GM18951 (cell line): Measurements from ENCODE around the gene COL16A1.

Source experiments
- POLR2A ChIP-seq: IDR thresholded peaks from 4 replicates; pipeline ENCODE4 v1.6.1; 2011; ENCODE audit warnings: mild to moderate bottlenecking; ENCODE audit not compliant: insufficient read length, insufficient read depth; ENCODE audit errors: extremely low read depth
- in situ Hi-C: fragments of 300-500 bp; cut with MboI; formaldehyde crosslinking; loops from one replicate; pipeline ENCODE4 v1.12.0; 2022; ENCODE audit warnings: low sequenced_read_pairs, mixed read lengths, inconsistent platforms; ENCODE audit not compliant: unreplicated experiment

Gene COL16A1

DNA sequence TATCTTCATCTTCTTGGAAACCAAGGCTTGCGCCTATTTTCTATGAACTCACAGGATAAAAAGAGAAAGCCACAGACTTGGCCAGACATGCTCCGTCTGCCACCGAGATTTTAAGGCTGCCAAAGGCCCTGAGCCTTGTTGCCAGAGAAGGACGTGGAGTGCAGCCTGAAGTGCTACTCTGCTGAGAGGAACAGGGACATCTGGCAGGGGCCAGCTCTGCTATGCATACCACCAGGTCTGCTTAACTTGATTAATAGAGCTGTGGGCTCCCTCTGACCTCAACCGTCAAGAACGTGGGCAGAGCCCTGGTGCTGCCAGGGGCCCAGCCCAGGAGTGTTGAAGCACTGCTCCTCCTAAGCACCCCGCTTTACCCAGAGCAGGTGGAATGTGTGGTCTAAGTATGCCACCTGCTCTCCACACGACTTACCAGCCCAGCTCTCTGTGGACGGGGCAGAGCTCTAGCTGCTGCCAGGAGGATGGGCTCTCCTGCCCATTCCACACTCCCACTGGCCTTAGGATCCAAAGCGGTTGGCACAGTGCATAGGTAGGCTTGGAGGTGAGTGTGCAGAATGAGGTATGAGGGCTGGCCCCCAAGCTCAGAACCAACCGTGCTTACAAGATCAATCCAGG lies 75.8 kb downstream of the COL16A1 start:
- no peak for TF ChIP-seq POLR2A
- in situ Hi-C loops, result no loop called here

DNA sequence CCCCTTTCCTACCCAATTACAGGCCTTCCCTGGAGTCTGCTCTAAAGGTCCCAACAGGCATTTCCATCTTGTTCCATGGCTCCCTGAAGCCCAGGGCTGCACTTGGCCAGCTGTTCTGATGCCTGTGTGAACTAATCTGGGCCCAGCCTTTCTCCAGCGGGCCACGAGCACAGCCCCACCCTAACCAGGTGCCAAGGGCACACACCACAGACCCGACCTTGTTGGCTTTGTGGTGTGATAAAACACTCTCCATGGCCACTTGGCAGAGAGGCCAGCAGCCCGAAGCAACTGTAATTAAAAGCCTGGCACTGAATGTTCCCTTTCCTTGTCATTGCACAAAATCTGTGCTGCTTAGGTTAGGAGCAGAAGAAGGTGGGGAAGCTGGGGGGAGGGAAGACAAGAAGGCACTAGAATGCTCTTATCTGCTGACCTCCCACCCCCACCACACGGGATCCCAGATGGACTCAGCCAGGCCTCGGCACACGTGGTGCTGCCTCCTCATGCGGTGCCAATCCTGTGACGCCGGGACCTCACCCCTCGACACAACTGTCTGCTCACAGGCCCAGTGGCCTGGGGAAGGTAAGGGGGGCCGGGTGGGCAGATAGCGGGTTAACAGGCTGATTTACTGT lies 76.4 kb downstream of the COL16A1 start:
- TF ChIP-seq POLR2A, result no peak
- in situ Hi-C loops, result no loop called here

DNA sequence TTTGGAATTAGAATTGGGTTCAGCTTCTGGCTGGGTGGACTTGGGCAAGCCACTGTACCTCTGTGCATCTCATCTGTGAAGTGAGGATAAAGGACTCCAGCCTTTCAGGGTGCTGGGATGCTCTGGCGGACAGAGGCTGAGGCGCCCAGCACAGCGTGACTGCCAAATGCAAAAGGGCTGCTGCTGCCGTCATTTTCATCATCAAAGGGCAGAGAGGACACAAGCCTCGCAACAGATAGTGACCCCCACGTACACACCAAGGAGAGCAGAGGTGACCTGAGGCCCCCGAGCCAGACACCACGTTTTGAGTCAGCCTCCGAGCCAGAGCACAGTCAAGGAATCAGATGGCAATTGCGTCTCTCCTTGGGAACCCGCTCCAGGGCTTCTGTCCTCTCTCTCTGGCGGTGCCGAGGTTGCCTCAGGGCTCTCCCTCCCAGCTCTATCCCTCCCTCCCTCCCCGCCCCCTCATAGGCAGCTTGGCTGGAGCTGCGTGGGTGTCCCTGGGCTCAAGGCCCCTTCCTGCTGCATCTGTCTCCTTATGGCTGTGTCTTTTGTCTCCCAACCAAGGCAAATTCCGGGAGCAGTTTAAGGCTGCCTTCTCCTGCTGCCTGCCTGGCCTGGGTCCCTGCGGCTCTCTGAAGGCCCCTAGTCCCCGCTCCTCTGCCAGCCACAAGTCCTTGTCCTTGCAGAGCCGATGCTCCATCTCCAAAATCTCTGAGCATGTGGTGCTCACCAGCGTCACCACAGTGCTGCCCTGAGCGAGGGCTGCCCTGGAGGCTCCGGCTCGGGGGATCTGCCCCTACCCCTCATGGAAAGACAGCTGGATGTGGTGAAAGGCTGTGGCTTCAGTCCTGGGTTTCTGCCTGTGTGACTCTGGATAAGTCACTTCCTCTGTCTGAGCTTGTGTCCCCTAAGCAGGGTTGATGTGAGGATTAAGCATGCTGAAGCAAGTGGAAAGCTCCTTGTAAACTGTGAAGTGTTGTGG lies 77.3 kb downstream of the COL16A1 start:
- in situ Hi-C loops, result no loop called here
- no peak for TF ChIP-seq POLR2A

DNA sequence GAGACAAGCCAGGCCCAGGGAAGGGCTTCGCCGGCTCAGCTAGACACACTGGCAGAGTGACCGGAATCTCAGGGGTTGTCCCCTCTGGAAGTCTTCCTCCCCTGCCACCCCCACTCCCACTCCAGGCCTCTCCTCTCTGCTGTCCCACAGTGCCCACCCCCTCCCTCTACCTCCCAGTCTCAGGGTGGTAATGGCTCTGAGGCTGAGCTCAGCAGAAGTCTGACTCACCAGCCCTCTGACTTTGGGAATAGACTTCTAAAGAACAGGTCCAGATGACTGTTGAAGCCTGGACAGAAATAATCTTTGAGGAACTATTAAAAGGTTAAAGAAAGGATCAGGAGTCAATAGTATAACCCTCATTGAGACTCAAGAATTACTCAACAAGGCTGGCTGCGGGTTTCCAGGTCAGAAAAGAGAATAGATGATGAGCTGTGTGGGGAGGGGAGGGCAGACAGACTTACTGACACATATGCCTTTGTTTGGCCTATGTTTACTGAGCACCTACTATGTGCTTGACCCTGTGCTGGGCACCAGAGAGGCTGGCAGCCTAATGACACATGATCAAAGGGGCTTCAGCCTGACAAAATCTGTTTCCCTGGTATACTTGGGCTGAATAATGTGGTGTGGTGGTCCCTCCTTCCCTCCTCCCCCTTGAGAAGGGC lies 78.1 kb downstream of the COL16A1 start:
- in situ Hi-C loops, result no loop called here
- TF ChIP-seq POLR2A, result no peak

DNA sequence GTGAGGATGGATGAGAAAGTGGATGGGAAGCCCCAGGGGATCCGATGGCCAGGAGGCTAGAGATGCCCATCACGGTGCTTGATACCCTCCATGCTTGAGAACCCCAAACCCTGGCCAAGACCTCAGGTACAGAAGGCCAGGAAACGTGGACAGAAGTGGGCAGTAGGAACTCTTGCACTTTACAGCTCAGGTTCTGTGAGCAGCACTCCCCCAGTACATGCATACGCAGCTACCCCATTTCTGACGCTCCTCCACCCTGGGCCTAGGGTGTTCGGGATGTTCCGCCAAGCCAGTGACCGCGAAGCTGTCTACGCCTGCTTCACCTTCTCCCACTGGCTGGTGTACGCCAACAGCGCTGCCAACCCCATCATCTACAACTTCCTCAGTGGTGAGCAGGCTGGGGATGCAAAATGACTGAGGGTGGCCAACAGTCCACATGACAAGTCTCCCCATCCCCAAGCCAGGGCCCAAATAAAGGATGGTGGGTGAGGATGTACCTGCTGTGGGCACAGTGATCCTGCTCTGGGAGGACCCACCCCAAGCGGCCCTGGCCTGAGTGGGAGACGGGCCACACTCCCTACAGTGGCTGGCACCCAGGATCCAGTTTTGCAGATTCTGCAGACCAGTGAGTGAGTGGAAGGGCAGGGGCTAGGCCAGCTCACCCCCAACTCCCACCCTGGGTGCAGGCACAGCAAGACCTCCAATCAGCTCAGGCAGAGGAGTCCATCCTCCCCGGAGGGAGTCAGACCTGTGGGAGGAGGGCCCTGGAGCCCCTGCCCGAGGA lies 78.9 kb downstream of the COL16A1 start:
- in situ Hi-C loops, result no loop called here
- TF ChIP-seq POLR2A, result no peak

DNA sequence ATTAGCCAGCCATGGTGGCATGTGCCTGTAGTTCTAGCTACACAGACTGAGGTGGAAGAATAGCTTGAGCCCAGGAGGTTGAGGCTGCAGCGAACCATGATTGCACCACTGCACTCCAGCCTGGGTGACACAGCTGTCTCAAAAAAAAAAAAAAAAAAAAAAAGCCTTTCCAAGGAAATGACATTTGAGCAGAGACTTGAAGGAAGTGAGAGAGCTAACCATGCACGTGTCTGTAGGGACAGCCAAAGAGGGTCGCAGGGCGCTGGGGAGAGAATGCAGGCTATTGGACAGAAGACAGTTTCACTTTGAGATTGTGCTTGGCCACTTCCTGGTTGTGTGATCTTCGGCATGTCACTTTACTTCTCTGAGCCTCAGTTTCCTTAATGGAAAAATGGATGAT lies 79.5 kb downstream of the COL16A1 start:
- no peak for TF ChIP-seq POLR2A
- in situ Hi-C loops, result no loop called here

DNA sequence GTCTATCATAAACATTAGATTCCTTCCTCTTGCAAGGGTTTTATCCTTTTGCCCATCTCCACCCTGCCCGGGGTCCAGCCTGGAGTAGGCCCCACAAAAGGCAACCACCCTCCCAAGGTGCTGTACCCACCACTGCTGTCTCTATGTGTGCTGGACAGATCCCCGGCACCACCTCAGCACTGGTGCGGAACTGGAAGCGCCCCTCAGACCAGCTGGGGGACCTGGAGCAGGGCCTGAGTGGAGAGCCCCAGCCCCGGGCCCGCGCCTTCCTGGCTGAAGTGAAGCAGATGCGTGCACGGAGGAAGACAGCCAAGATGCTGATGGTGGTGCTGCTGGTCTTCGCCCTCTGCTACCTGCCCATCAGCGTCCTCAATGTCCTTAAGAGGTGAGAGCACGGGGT lies 80.5 kb downstream of the COL16A1 start:
- TF ChIP-seq POLR2A, result no peak
- in situ Hi-C loops, result no loop called here

DNA sequence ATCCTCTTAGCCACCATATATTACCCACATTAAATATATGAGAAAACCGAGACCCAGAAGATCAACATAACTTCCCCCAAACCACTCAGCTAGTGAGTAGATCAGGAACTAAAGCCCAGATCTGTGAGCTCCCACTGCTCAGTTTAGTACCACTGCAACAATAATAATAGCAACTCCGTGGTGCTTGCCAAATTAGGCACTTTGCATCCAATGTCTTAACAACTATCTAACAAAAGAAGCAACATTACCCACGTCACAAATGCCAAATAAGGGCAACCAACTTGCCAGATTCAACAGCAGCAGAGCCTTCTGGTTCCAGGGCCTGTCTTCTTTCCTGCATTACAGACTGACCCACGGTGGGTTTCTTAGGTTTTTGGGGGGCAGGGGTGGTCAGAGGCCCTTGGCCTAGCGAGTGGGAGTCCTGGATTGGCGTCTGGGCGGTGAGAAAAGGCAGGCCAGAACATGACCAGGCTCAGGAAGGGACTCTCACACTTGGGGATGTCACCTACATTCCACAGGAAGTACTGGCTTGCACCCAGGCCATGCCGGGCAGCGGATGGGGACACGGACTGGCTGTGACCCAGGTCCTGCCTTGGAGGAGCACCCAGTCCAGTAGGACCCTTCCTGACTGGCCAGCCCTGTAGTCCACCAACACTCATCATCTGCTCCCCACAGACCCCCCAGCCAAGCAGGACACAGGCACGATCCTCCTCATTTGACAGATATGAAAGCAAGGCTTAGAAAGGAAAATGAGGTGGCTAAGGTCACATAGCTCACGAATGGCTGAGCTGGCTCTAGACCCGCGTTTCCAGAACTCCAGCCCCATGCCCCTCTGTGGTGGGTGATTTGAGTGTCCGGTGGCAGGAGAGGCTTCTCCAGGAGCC lies 81.7 kb downstream of the COL16A1 start:
- in situ Hi-C loops, result no loop called here
- no peak for TF ChIP-seq POLR2A

DNA sequence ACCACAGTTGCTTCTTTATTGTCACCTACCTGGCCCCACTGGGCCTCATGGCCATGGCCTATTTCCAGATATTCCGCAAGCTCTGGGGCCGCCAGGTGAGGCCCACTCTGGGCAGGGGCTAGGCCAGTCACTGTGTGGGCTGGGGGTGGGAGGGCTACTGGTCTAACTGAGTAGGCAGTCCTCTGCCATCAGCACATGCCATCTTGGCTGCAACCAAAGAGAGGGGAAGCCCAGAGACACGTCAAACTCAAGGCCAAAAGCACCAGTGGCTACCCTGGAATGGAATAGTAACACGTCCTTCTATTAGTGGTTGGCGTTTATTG lies 82.4 kb downstream of the COL16A1 start:
- no peak for TF ChIP-seq POLR2A
- in situ Hi-C loops, result no loop called here

DNA sequence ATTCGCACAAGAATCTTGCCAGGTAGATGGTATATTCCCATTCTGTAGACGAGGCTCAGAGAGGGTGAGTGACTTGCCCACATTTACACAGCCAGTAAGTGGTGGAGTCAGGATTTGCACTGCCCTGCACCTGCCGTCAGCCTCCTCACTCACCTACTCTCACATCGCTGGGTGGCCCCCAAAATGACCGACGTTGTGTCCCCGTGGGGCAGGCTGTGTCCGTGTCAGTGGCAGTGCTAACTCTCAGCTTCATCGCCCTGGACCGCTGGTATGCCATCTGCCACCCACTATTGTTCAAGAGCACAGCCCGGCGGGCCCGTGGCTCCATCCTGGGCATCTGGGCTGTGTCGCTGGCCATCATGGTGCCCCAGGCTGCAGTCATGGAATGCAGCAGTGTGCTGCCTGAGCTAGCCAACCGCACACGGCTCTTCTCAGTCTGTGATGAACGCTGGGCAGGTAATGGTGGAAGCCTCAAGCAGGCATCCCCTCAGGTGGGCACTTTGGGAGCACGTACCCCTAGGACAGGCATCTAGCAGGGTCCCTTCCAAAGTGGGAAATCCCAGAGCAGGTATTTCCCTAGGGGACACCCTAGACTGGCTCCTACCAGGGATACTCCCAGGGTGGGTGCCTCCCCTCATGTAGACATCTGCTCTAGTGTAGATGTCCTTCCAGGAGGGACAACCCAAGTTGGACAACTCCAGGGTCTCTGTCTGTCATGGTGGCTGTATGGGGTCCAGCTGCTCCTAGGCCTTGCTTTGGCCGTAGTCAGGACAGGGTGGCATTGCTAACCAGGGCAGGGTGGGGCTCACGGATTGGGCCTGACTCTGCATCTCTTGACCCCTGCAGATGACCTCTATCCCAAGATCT lies 83.0 kb downstream of the COL16A1 start:
- no peak for TF ChIP-seq POLR2A
- in situ Hi-C loops, result no loop called here
